A673 (cell line): ENCODE measurements around the gene MXRA7. TPM values are rescaled to one million over a fixed set of nuclear protein-coding genes. Genes with fewer than 3 reads are reported as not detected.

Source experiments
- BruUV-seq: library from RNA; stranded (reverse); fragments of 400-500 nt; replicated peaks from 2 replicates; lab custom pipeline; 2021; lab: Mats Ljungman, UMichigan
- CTCF ChIA-PET: fragments of 300-600 bp; sonication (Branson Sonifier 250); formaldehyde crosslinking; loops from one replicate; lab custom pipeline; 2022; ENCODE audit warnings: antibody characterized with exemption; lab: Charles Lee
- POLR2A ChIA-PET: fragments of 300-600 bp; sonication (Branson Sonifier 250); formaldehyde crosslinking; loops from one replicate; lab custom pipeline; 2022; ENCODE audit warnings: antibody characterized with exemption; ENCODE audit not compliant: low non-redundant PET; lab: Charles Lee
- DNase-seq: peaks from one replicate; pipeline ENCODE4 v3.0.0-alpha.2; 2015; ENCODE audit warnings: low spot score
- H3K27ac ChIP-seq: fragments of 200-600 bp; sonication (generic); 2 replicates; pipeline ENCODE4 v1.5.1; 2016; ENCODE audit warnings: mixed run types, low read depth, mild to moderate bottlenecking, mixed read lengths, antibody characterized with exemption, low read length; ENCODE audit not compliant: poor library complexity, severe bottlenecking
- H3K27me3 ChIP-seq: fragments of 200-600 bp; sonication (generic); replicated peaks from 2 replicates; pipeline ENCODE4 v1.6.1; 2017; ENCODE audit warnings: mixed run types, low read depth, mild to moderate bottlenecking, mixed read lengths, antibody characterized with exemption, low read length; ENCODE audit not compliant: insufficient read depth, poor library complexity
- H3K36me3 ChIP-seq: fragments of 200-600 bp; sonication (generic); 2 replicates; pipeline ENCODE4 v1.6.1; 2016; ENCODE audit warnings: mixed run types, mild to moderate bottlenecking, mixed read lengths, antibody characterized with exemption, low read length; ENCODE audit not compliant: insufficient read depth, poor library complexity, severe bottlenecking
- H3K4me1 ChIP-seq: fragments of 200-600 bp; sonication (generic); 2 replicates; pipeline ENCODE4 v1.6.1; 2017; ENCODE audit warnings: mixed run types, mild to moderate bottlenecking, mixed read lengths, antibody characterized with exemption, low read length; ENCODE audit not compliant: insufficient read depth, poor library complexity, severe bottlenecking
- H3K4me3 ChIP-seq: fragments of 200-600 bp; sonication (generic); 2 replicates; pipeline ENCODE4 v1.5.1; 2016; ENCODE audit warnings: low read depth, mixed run types, mild to moderate bottlenecking, mixed read lengths, low read length; ENCODE audit not compliant: poor library complexity, severe bottlenecking
- H3K9me3 ChIP-seq: fragments of 200-600 bp; sonication (generic); 2 replicates; pipeline ENCODE4 v1.6.1; 2016; ENCODE audit warnings: mixed run types, low read depth, mild to moderate bottlenecking, mixed read lengths, antibody characterized with exemption, low read length; ENCODE audit not compliant: poor library complexity, severe bottlenecking
- CTCF ChIP-seq: fragments of 300-800, 200-600 bp; sonication (generic); conservative IDR thresholded peaks from 2 replicates; pipeline ENCODE4 v1.5.1; 2017; ENCODE audit warnings: low read depth, mild to moderate bottlenecking, antibody characterized with exemption, low read length, moderate library complexity, mixed read lengths
- EZH2 ChIP-seq: fragments of 200-600 bp; sonication (generic); IDR thresholded peaks from 2 replicates; pipeline ENCODE4 v1.6.1; 2017; ENCODE audit warnings: borderline replicate concordance, low read depth, mild to moderate bottlenecking, mixed read lengths, antibody characterized with exemption, low read length; ENCODE audit not compliant: poor library complexity, severe bottlenecking
- intact Hi-C: fragments of 100-400 bp; cut with micrococcal nuclease; formaldehyde crosslinking; loops from one replicate; pipeline ENCODE4 v1.10.0; 2022; ENCODE audit not compliant: unreplicated experiment
- total RNA-seq: library from RNA; stranded (reverse); gene quantifications from 2 replicates; pipeline ENCODE4 v1.2.3, GENCODE V29; 2021

The MXRA7 gene
- total RNA-seq, 1 experiment from 2014 or later: 61.5 TPM

- Histone ChIP-seq H3K9me3 (no peaks in the 10 kb centered on the region), H3K27me3 (no peaks in the 10 kb centered on the region), H3K27ac (no peak overlapping the region), H3K4me1 (peaks cover 16% of the 10 kb centered on the region), H3K36me3 (no peaks in the 10 kb centered on the region), H3K4me3 (peak overlapping the region; percentile 66)
- POLR2A ChIA-PET: no interaction called here
- CTCF ChIA-PET: no interaction called here
- DNase-seq: no peak
- no TSS peak for BruUV-seq
- intact Hi-C loops: loop anchor here (5.0 kb wide), 1 partner anchor 116 kb away; no protein-coding TSS in a partner anchor
- TF ChIP-seq EZH2: no peak
- no peak for TF ChIP-seq CTCF
Observed at GRCh38 chr17:76672892-76673291, 37.9 kb downstream of the MXRA7 start.

- BruUV-seq: TSS peak; percentile 97
- Histone ChIP-seq H3K36me3 (no peaks in the 10 kb centered on the region), H3K27me3 (no peaks in the 10 kb centered on the region), H3K4me1 (peaks cover 16% of the 10 kb centered on the region), H3K4me3 (peak overlapping the region; percentile 66), H3K9me3 (no peaks in the 10 kb centered on the region), H3K27ac (peak overlapping the region; percentile 72)
- CTCF ChIA-PET: interaction anchor here (1.6 kb wide), 1 partner anchor 9 kb away, joined by 6 read pairs; no protein-coding TSS in a partner anchor
- TF ChIP-seq CTCF (no peak), EZH2 (no peak)
- intact Hi-C loops: loop anchor here (5.0 kb wide), 1 partner anchor 115 kb away; no protein-coding TSS in a partner anchor
- POLR2A ChIA-PET: interaction anchor here (0.7 kb wide), 1 partner anchor 29 kb away, joined by 3 read pairs; no protein-coding TSS in a partner anchor
- DNase-seq: no peak
Observed at GRCh38 chr17:76672270-76672851, 38.4 kb downstream of the MXRA7 start.

- ChIA-PET POLR2A (interaction anchor here (0.7 kb wide), 1 partner anchor 30 kb away, joined by 3 read pairs; no protein-coding TSS in a partner anchor), CTCF (interaction anchor here (1.6 kb wide), 1 partner anchor 9 kb away, joined by 6 read pairs; no protein-coding TSS in a partner anchor)
- no peak for TF ChIP-seq EZH2
- no peak for TF ChIP-seq CTCF
- intact Hi-C loops: loop anchor here (5.0 kb wide), 1 partner anchor 115 kb away; no protein-coding TSS in a partner anchor
- H3K4me1 ChIP-seq: peaks cover 16% of the 10 kb centered on the region
- peak overlapping the region; percentile 72 for H3K27ac ChIP-seq
- H3K27me3 ChIP-seq: no peaks in the 10 kb centered on the region
- peak overlapping the region; percentile 66 for H3K4me3 ChIP-seq
- DNase-seq: no peak
- H3K9me3 ChIP-seq: no peaks in the 10 kb centered on the region
- no peaks in the 10 kb centered on the region for H3K36me3 ChIP-seq
- no TSS peak for BruUV-seq
Observed at GRCh38 chr17:76671912-76672262, 38.9 kb downstream of the MXRA7 start.
